Measurements from ENCODE around the gene ATP5PD.
"Not testable (repeated sequence)": the region's sequence is repeated elsewhere in the genome, so short reads cannot be mapped to it uniquely, and the experiment has no call there.

ATP5PD gene

GRCh38 chr17:75051941-75052340 lies 5.2 kb upstream of the ATP5PD start:
- no peak for DNase-seq (ENCODE audit: low read depth)

- DNase-seq (ENCODE audit: low read depth) = no peak
Observed at GRCh38 chr17:75049706-75050105, 2.9 kb upstream of the ATP5PD start.

- no peak for DNase-seq (ENCODE audit: low read depth)
Observed at GRCh38 chr17:75049057-75049456, 2.3 kb upstream of the ATP5PD start.

GRCh38 chr17:75048249-75048878 lies 1.6 kb upstream of the ATP5PD start:
- no peak for DNase-seq (ENCODE audit: low read depth)

- no peak for DNase-seq (ENCODE audit: low read depth)
Observed at GRCh38 chr17:75047398-75048098, 779 bp upstream of the ATP5PD start.

GRCh38 chr17:75045946-75046406 lies 793 bp downstream of the ATP5PD start:
- DNase-seq (ENCODE audit: low read depth) = not testable (repeated sequence)

- DNase-seq (ENCODE audit: low read depth) = no peak
Observed at GRCh38 chr17:75044716-75045115, 2.1 kb downstream of the ATP5PD start.

GRCh38 chr17:75043789-75044188 lies 3.0 kb downstream of the ATP5PD start:
- DNase-seq (ENCODE audit: low read depth) = not testable (repeated sequence)

- DNase-seq (ENCODE audit: low read depth) = no peak
Observed at GRCh38 chr17:75041656-75042280, 5.0 kb downstream of the ATP5PD start.

- no peak for DNase-seq (ENCODE audit: low read depth)
Observed at GRCh38 chr17:75039238-75039637, 7.5 kb downstream of the ATP5PD start.

GRCh38 chr17:75036643-75037268 lies 10.0 kb downstream of the ATP5PD start:
- peak; percentile 92 for DNase-seq (ENCODE audit: low read depth)

GRCh38 chr17:75034236-75034908 lies 12.4 kb downstream of the ATP5PD start:
- DNase-seq (ENCODE audit: low read depth) = peak; percentile 51

- peak; percentile 70 for DNase-seq (ENCODE audit: low read depth)
Observed at GRCh38 chr17:75033346-75034235, 13.2 kb downstream of the ATP5PD start.

- no peak for DNase-seq (ENCODE audit: low read depth)
Observed at GRCh38 chr17:75032720-75033280, 14.0 kb downstream of the ATP5PD start.

GRCh38 chr17:75031972-75032719 lies 14.6 kb downstream of the ATP5PD start:
- peak; percentile 51 for DNase-seq (ENCODE audit: low read depth)

- DNase-seq (ENCODE audit: low read depth) = no peak
Observed at GRCh38 chr17:75030161-75030560, 16.6 kb downstream of the ATP5PD start.

- DNase-seq (ENCODE audit: low read depth) = not testable (repeated sequence)
Observed at GRCh38 chr17:75026650-75027049, 20.1 kb downstream of the ATP5PD start.

- not testable (repeated sequence) for DNase-seq (ENCODE audit: low read depth)
Observed at GRCh38 chr17:75025398-75025734, 21.4 kb downstream of the ATP5PD start.

GRCh38 chr17:75024686-75025397 lies 21.9 kb downstream of the ATP5PD start:
- DNase-seq (ENCODE audit: low read depth) = no peak
